Activated CD4-positive, alpha-beta T cell treated with anti-CD3 and anti-CD28 coated beads for 36 hours (primary cell): ENCODE results near the gene MT4. TPM values are rescaled to one million over a fixed set of nuclear protein-coding genes. Genes with fewer than 3 reads are reported as not detected.
A peak's percentile ranks its signal among the peaks of the same experiment; 100 is the strongest.

Experiments used
- ATAC-seq: fragments of 200-7000 bp; cut with Tn5 transposase; one replicate; pipeline ENCODE4 v1.10.0; 2021; ENCODE audit warnings: mild to moderate bottlenecking, moderate library complexity
- CTCF ChIA-PET: fragments of 350-600 bp; sonication (Branson Sonifier 250); formaldehyde crosslinking; loops from one replicate; lab custom pipeline; 2021; ENCODE audit warnings: antibody characterized with exemption; lab: Charles Lee
- POLR2A ChIA-PET: fragments of 350-600 bp; sonication (Branson Sonifier 250); formaldehyde crosslinking; loops from one replicate; lab custom pipeline; 2021; ENCODE audit warnings: antibody characterized with exemption, inconsistent platforms; lab: Charles Lee
- DNase-seq: peaks from one replicate; pipeline ENCODE4 v3.0.0-alpha.2; 2020
- H3K27ac Mint-ChIP-seq: one replicate; pipeline ENCODE4 v1.8.0; 2021; ENCODE audit warnings: mixed read lengths
- H3K27me3 Mint-ChIP-seq: one replicate; pipeline ENCODE4 v1.8.0; 2021; ENCODE audit warnings: mixed read lengths
- H3K36me3 Mint-ChIP-seq: one replicate; pipeline ENCODE4 v1.8.0; 2021; ENCODE audit warnings: low read depth, mixed read lengths
- H3K4me1 Mint-ChIP-seq: one replicate; pipeline ENCODE4 v1.8.0; 2021; ENCODE audit warnings: mixed read lengths
- H3K4me3 Mint-ChIP-seq: one replicate; pipeline ENCODE4 v1.8.0; 2021; ENCODE audit warnings: mild to moderate bottlenecking, moderate library complexity, mixed read lengths
- H3K9me3 Mint-ChIP-seq: one replicate; pipeline ENCODE4 v1.8.0; 2021; ENCODE audit warnings: low read depth, mixed read lengths
- intact Hi-C, 2 experiments: fragments of 100-400 bp; cut with DNase I in 1 of 2; cut with micrococcal nuclease in 1 of 2; formaldehyde crosslinking; loops; one replicate each; pipeline versions ENCODE4 v1.14.2 to v1.15.1; 2022 to 2024; cut with DNase I, micrococcal nuclease
- total RNA-seq, 2 experiments: library from RNA; stranded (reverse); gene quantifications; one replicate each; pipeline ENCODE4 v1.2.3, GENCODE V29; 2021

The MT4 gene
- total RNA-seq, 2 experiments from 2014 or later, result not detected

DNA sequence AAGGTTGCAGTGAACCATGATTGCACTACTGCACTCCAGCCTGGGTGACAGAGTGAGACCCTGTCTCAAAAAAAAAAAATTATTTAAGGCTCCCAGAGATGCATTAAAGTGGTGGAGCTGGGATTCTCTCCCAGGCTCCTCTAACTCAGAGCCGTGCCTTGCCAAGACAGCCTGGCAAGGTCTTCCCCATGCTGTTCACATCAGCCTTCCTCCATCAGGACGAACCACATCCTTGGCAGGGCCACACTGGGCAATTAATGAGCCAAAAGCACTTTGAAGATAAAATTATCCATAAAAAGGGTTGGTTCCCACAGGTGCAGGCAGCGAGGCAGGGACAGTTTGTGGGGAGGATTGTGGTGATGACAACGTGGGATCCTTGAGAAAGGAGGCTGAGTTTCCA, 25.2 kb upstream of the MT4 start:
- Mint-ChIP-seq H3K36me3 (no peaks in the 10 kb centered on the region), H3K4me3 (no peak overlapping the region), H3K27me3 (peaks cover 14% of the 10 kb centered on the region), H3K27ac (no peak overlapping the region), H3K9me3 (no peaks in the 10 kb centered on the region), H3K4me1 (no peaks in the 10 kb centered on the region)
- ATAC-seq (no peak), DNase-seq (no peak)
- ChIA-PET POLR2A (no interaction called here), CTCF (interaction anchor here (0.5 kb wide), 1 partner anchor 169 kb away, joined by 3 read pairs; no protein-coding TSS in a partner anchor)
- intact Hi-C loops, result no loop called here

DNA sequence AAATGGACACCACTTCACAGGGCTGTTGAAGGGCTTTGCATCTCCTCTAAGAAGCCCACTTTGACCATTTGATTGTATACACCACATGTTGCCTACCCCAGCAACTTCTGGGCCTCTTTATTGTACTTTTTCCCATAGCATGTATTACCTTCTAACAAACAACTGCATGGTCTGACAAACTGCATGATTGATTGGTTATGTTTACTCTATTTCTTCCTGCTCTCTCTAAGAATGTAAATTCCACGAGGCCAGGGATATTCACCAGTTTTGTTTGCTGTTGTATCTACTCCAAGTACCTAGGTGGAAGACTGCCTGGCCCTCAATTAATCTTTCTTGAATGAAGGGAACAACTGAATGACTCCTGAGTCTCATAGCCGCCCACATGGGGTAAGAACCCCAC, 22.8 kb upstream of the MT4 start:
- ATAC-seq (no peak), DNase-seq (no peak)
- H3K27ac Mint-ChIP-seq, result no peak overlapping the region
- H3K9me3 Mint-ChIP-seq, result no peaks in the 10 kb centered on the region
- H3K27me3 Mint-ChIP-seq, result peaks cover 5% of the 10 kb centered on the region
- no peaks in the 10 kb centered on the region for H3K36me3 Mint-ChIP-seq
- H3K4me3 Mint-ChIP-seq, result no peak overlapping the region
- ChIA-PET POLR2A (no interaction called here), CTCF (no interaction called here)
- intact Hi-C loops, result no loop called here
- no peaks in the 10 kb centered on the region for H3K4me1 Mint-ChIP-seq

DNA sequence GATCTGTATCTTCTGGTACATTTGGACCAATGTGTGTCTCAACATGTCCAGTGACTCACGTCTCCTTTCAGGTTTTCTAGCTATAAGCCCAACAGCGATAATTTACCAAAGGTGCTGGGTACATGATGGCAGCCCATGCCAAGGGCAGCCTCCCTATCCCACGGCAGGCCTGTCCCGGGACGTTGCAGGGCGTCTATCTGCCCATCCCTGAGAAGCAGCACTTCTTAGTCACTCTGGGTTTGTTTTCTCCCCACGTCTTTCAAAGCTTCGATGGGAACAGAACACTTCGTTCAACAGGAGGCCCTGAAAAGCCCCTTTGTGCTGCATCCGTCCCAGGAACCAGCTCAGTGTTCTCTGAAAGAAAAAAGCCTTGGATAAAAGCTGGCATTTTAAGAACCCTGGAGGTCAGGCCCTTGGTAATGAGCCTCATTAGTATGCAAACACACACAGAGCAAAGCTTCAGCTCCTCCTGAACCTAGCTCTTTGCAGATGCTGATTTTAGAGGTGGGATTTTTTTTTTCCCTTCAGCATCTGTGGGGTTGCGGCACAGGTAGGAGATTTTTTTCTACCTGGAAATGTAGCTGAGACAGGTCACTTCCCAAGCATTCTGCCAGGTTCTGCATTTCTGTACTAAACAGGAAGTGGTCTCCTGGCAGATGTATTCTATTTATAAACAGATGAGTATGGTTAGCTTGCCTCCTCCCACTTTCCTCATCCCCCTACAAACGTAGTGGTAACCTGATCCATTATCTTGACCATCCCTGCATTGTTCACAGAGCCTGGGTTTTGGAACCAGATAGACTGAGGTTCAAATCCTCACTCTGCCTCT, 17.5 kb upstream of the MT4 start:
- Mint-ChIP-seq H3K4me1 (peaks cover 15% of the 10 kb centered on the region), H3K9me3 (no peaks in the 10 kb centered on the region), H3K27me3 (peaks cover 3% of the 10 kb centered on the region), H3K27ac (no peak overlapping the region), H3K36me3 (no peaks in the 10 kb centered on the region), H3K4me3 (no peak overlapping the region)
- no peak for DNase-seq
- ChIA-PET CTCF (interaction anchor here (1.2 to 1.4 kb wide), 3 partner anchors 29 to 154 kb away, joined by 4 to 5 read pairs (median 4); no protein-coding TSS in a partner anchor), POLR2A (interaction anchor here (0.6 kb wide), 1 partner anchor 18 kb away, joined by 6 read pairs; no protein-coding TSS in a partner anchor)
- intact Hi-C loops, result no loop called here
- ATAC-seq, result peak; percentile 36

DNA sequence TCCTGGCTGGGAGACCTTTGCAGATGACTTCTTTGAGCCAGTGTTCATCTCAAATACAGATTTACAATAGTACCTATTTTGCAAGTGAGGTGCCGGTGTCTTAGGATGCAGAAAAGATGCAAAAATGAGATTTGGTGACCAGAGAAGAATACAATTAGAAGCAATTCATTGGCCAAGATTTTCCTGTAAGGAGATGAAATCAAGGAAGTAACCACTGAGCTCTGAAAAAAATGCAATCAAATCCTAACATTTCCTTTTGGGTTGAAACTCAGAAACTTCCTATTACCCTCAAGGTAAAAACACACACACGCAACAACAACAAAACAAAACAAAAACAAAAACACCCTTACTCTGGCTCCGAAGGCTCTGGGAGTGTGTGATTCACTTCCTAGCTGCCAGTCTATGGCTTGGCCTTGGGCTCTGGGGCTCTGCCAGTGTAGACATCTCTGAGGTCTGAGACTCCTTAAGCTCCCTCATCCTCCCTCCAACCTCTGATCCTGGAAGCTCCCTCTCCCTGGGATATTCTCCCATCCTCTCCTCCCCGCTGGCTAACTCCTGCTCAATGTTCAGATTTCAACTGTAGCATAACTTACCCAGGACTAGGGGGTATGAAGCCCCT, 16.8 kb upstream of the MT4 start:
- Mint-ChIP-seq H3K4me3 (no peak overlapping the region), H3K36me3 (no peaks in the 10 kb centered on the region), H3K4me1 (peaks cover 15% of the 10 kb centered on the region), H3K27me3 (peaks cover 3% of the 10 kb centered on the region), H3K27ac (no peak overlapping the region), H3K9me3 (no peaks in the 10 kb centered on the region)
- no peak for ATAC-seq
- DNase-seq, result no peak
- intact Hi-C loops, result no loop called here
- ChIA-PET CTCF (interaction anchor here (1.3 kb wide), 1 partner anchor 154 kb away, joined by 4 read pairs; no protein-coding TSS in a partner anchor), POLR2A (no interaction called here)

DNA sequence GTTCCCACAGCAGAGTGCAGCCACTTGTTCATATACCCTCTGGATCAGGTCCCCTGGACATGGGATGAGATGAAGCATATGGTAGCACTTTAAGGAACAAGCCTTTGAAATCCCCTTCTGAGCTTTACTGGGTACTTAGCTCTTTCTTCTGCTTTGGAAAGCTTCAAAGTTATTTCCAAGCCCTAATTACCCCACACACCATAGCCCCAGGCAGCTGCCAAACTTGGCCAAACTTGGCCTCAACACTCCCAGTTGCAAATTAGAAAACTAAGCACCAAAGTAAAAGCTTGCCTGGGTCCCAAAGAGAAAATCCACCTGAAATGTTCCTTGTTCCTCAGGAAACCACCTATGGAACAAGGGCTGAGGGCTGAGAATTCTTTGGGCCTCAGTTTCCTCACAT, 15.7 kb upstream of the MT4 start:
- ChIA-PET CTCF (interaction anchor here (0.8 to 1.1 kb wide), 3 partner anchors 13 to 35 kb away, joined by 3 to 4 read pairs (median 3); no protein-coding TSS in a partner anchor), POLR2A (no interaction called here)
- ATAC-seq (no peak), DNase-seq (no peak)
- intact Hi-C loops, result no loop called here
- Mint-ChIP-seq H3K27me3 (peaks cover 5% of the 10 kb centered on the region), H3K4me1 (peaks cover 15% of the 10 kb centered on the region), H3K27ac (no peak overlapping the region), H3K4me3 (no peak overlapping the region), H3K36me3 (no peaks in the 10 kb centered on the region), H3K9me3 (no peaks in the 10 kb centered on the region)

DNA sequence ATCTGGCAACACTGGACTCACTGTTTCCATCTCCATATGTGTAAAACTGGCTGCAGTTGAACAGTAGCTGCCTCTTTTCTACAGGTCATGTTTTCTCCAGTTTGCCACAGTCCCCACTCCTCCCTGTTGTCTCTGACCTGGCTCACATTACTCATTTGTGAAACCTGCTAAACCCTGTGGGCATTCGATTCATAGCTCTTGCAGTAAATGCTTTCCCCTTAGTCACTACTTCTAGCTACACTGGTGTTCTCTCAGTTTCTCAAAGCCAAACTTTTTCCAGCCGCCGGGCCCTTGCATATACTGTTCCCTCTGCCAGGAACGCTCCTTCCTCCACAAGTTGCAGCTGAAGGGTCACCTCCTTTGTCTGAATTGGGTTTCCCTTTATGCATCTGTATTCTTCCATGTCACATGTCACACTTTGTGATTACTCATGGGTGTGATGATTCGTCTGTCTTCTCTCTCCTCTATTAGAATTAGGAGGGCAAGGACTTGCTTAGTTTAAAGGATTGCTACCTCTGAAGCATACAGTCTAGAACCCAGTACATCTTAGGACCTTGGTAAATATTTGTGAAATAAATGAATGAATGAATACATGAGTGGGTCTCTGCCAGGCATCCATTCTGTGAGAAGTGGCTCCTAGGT, 15.0 kb upstream of the MT4 start:
- Mint-ChIP-seq H3K27me3 (peaks cover 5% of the 10 kb centered on the region), H3K27ac (no peak overlapping the region), H3K36me3 (no peaks in the 10 kb centered on the region), H3K4me1 (peaks cover 15% of the 10 kb centered on the region), H3K9me3 (no peaks in the 10 kb centered on the region), H3K4me3 (no peak overlapping the region)
- DNase-seq (peak; percentile 40), ATAC-seq (peak; percentile 78)
- intact Hi-C loops, result no loop called here
- CTCF ChIA-PET, result interaction anchor here (0.8 to 1.1 kb wide), 3 partner anchors 12 to 36 kb away, joined by 3 to 4 read pairs (median 3); no protein-coding TSS in a partner anchor
- POLR2A ChIA-PET, result no interaction called here

DNA sequence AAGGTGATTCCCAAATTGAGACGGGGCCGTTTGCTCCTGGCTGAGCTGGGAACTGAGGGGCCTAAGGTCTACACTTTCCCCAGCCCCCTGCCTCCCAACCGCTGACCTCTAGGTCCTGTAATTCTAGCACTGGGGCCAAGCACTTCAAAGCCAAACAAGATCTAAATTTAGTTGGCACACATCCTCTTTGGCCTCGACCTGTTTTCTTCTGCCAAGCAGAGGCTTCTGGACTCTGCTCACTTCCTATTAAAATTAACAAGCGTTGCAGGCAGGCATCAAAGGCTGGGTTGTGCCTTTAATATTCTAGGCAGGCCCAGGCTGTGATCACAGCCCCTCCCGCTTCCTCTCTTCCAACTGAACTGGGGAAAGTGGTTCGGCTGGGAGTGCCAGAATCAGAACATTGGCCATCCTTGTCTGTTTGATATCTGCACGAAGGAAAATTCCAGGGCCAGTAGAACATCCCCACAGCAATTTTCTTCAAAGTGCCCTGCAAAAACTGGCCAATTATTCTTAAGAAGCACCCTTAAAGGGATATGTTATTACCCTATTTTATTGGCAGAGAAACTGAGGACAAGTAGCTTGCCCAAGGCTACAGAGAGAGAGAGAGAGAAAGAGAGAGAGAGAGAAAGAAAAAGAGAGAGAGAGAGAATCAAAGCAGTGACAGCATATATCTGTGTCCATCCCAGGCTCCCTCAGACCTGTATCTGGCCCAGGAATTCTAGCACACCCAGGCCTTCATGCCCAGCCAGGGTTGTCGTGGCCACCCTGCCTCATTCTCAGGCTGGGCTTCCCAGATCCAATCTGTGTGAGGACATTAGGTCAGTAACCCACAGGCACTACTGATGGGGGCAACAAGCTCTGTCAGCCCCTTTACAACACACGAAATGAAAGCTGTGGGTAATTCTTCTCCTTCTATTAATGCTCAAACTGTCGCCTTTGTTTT, 12.8 kb upstream of the MT4 start:
- H3K4me1 Mint-ChIP-seq, result peaks cover 15% of the 10 kb centered on the region
- no peak for DNase-seq
- peaks cover 5% of the 10 kb centered on the region for H3K27me3 Mint-ChIP-seq
- POLR2A ChIA-PET, result no interaction called here
- H3K9me3 Mint-ChIP-seq, result no peaks in the 10 kb centered on the region
- no peaks in the 10 kb centered on the region for H3K36me3 Mint-ChIP-seq
- no peak for ATAC-seq
- intact Hi-C loops, result no loop called here
- CTCF ChIA-PET, result interaction anchor here (0.7 kb wide), 1 partner anchor 53 kb away, joined by 4 read pairs; no protein-coding TSS in a partner anchor
- no peak overlapping the region for H3K27ac Mint-ChIP-seq
- no peak overlapping the region for H3K4me3 Mint-ChIP-seq

DNA sequence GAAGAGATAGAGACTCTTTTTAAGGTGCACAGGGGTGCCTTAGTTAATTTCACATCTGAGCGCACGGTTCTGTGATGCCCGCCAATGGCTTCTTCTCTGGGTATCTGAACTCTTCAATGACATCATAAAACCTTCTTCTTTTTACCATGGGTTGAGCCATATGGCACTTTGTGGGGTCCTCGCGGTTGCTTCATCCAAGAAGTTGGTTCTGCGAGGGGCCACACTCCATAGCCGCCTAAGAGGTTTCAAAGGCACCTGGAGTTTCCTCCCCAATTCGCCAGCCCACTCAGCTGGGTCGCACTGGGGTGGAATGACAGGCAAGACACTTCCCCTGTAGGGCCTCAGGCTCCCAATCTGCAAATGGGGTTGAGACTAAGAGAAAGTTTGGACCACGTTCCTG, 10.4 kb upstream of the MT4 start:
- no peaks in the 10 kb centered on the region for H3K9me3 Mint-ChIP-seq
- POLR2A ChIA-PET, result no interaction called here
- CTCF ChIA-PET, result no interaction called here
- intact Hi-C loops, result no loop called here
- H3K4me3 Mint-ChIP-seq, result no peak overlapping the region
- H3K4me1 Mint-ChIP-seq, result peaks cover 5% of the 10 kb centered on the region
- no peaks in the 10 kb centered on the region for H3K36me3 Mint-ChIP-seq
- H3K27me3 Mint-ChIP-seq, result peaks cover 8% of the 10 kb centered on the region
- H3K27ac Mint-ChIP-seq, result no peak overlapping the region
- DNase-seq (no peak), ATAC-seq (no peak)

DNA sequence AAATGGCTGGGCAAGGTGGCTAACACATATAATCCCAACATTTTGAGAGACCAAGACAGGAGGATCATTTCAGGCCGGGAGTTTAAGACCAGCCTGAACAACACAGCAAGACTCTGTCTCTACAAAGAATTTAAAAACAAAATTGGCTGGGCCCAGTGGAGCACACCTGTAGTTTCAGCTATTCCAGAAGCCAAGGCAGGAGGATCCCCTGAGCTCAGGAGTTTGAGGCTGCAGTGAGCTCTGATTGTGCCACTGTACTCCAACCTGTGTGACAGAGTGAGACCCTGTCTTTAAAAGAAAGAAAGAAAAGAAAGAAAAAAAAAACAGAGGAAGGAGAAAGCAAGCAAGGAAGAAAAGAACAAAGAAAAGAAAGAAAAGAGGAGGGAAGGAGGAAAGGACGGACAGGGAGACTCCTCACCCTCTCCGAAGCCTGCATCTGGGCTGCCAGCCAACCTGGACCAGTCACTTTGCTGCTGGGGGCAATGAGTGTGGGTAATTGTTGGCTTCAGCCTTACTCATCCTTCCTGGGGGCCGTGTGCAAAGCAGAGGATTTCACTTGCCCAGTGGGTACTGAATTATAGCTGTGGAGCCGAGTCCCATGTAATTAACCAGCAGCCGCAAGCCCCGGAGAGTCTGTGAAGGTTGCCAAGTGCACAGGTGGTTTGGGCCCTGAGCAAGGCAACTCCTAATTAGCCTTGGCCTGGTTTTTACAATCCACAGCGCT, 6.7 kb upstream of the MT4 start:
- Mint-ChIP-seq H3K27ac (no peak overlapping the region), H3K4me3 (no peak overlapping the region), H3K27me3 (peaks cover 12% of the 10 kb centered on the region), H3K9me3 (no peaks in the 10 kb centered on the region), H3K36me3 (no peaks in the 10 kb centered on the region), H3K4me1 (no peaks in the 10 kb centered on the region)
- ATAC-seq (no peak), DNase-seq (no peak)
- intact Hi-C loops, result no loop called here
- CTCF ChIA-PET, result interaction anchor here (0.6 kb wide), 1 partner anchor 157 kb away, joined by 3 read pairs; no protein-coding TSS in a partner anchor
- POLR2A ChIA-PET, result no interaction called here

DNA sequence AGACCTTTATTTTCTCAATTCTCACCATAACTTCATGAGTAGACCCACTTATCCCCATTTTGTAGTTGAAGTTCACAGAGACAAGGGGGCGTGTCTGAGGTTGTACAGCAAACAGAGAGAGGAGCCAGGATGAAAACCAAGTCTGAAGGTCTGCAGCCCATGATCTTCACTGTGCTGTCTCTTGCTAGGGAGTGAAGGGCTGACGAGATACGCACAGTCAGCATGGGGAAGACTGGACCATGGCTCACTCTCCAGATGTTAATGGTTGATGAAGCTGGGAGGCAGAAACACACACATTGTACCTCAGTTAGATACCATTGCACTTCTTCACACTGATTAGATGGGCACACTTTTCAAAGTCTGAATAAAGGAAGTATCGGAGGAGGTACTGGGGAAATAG, 5.8 kb upstream of the MT4 start:
- Mint-ChIP-seq H3K9me3 (no peaks in the 10 kb centered on the region), H3K27me3 (peaks cover 9% of the 10 kb centered on the region), H3K4me1 (no peaks in the 10 kb centered on the region), H3K36me3 (no peaks in the 10 kb centered on the region), H3K27ac (no peak overlapping the region), H3K4me3 (no peak overlapping the region)
- intact Hi-C loops, result no loop called here
- ChIA-PET POLR2A (no interaction called here), CTCF (interaction anchor here (0.5 kb wide), 1 partner anchor 143 kb away, joined by 5 read pairs; no protein-coding TSS in a partner anchor)
- no peak for ATAC-seq
- no peak for DNase-seq
